ENCODE data around the gene MAST4. TPM values are rescaled to one million over a fixed set of nuclear protein-coding genes. Genes with fewer than 3 reads are reported as not detected.
"Not testable (repeated sequence)": the region's sequence is repeated elsewhere in the genome, so short reads cannot be mapped to it uniquely, and the experiment has no call there.

Gene MAST4
- polyA plus RNA-seq, 10 donors, result 10.5 to 15.3 (median 13.0) TPM

DNA sequence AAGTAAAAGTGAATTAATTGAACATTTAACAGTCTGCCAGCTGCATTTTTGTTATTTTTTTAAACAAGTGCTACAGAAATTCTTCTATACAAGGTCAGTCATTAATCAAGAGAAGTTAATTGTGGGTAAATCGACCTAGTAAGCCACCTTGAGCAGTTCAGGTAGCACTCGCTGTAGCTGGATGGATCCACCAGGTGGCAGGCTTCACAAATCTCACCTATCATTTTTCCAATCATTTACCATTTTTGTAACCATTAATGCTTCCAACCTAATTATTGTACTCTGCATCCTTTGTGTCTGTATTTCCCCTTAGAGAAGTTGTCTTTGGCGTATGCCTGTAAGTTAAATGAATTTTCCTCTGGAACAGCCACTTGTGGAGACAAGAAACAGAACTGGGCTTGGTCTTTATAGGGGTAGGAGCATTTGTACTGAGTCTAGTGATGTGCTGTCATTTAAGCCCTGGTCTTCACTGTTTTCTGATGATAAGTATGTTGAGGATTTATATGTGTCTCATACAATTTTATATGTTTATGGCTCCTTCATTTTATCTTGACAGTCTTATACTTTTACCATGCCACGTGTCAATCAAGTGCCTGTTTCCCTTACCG lies 560.9 kb downstream of the MAST4 start:
- peak in 2 of 3 donors; percentile 7 to 32 for DNase-seq

DNA sequence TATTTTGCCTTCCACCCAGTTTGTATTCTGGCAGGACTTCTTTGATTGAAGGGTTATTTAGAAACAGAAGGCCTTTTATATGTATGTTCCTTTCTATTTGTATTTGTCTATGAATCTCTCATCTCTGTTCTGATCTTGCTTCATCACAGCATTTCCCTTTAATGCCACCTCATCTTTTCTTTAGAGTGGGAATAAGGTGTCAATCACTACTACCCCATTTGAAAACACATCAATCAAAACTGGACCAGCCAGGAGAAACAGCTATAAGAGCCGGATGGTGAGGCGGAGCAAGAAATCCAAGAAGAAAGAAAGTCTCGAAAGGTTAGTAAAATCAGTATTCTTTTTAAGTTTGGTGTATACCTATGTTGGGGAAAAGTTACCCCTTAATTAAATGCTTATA lies 564.1 kb downstream of the MAST4 start:
- no peak for DNase-seq

DNA sequence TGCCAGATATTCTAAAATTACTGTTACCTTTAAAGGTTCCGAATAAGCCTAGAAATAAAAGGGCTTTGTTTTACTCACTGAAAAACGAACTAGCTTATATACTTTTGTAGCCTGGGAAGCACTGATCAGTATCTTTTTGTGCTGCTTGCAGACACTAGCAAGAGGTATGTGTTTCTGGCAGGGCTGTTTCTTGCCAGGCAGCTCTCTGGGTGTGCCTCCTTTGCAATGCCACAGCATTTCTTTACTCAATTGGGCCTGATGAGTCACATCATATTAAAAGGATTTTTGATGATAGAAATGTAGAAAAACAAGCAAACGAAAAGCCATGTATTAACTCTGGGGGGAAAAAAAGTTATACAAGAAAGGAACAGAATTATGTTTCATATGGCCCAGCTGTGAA lies 564.8 kb downstream of the MAST4 start:
- DNase-seq, result no peak

DNA sequence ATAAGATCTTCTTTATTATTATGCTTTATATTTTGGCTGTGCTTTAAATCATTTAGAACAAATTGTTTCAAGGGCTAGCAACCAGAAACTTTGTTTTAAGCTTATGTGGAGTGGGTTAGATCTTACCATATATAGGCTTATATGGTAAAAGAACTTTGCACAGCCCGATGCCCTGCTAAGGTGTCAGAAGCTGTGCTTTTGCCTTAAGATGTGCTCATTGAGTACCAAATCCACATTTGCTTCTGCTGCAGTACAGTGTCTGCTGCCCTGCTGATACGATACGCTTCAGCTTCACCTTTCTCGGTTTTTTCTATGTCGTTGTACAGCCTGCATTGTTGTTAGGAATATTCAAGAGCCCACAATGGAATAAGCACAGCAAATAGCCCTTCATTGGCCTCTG lies 565.6 kb downstream of the MAST4 start:
- DNase-seq, result no peak

DNA sequence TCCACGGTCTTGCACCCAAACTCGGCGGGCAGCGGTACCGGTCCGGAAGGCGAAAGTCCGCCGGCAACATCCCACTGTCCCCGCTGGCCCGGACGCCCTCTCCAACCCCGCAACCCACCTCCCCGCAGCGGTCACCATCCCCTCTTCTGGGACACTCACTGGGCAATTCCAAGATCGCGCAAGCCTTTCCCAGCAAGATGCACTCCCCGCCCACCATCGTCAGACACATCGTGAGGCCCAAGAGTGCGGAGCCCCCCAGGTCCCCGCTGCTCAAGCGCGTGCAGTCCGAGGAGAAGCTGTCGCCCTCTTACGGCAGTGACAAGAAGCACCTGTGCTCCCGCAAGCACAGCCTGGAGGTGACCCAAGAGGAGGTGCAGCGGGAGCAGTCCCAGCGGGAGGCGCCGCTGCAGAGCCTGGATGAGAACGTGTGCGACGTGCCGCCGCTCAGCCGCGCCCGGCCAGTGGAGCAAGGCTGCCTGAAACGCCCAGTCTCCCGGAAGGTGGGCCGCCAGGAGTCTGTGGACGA lies 567.1 kb downstream of the MAST4 start:
- DNase-seq, result no peak

DNA sequence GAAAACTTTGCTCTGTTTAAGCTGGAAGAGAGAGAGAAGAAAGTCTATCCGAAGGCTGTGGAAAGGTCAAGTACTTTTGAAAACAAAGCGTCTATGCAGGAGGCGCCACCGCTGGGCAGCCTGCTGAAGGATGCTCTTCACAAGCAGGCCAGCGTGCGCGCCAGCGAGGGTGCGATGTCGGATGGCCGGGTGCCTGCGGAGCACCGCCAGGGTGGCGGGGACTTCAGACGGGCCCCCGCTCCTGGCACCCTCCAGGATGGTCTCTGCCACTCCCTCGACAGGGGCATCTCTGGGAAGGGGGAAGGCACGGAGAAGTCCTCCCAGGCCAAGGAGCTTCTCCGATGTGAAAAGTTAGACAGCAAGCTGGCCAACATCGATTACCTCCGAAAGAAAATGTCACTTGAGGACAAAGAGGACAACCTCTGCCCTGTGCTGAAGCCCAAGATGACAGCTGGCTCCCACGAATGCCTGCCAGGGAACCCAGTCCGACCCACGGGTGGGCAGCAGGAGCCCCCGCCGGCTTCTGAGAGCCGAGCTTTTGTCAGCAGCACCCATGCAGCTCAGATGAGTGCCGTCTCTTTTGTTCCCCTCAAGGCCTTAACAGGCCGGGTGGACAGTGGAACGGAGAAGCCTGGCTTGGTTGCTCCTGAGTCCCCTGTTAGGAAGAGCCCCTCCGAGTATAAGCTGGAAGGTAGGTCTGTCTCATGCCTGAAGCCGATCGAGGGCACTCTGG lies 567.8 kb downstream of the MAST4 start:
- DNase-seq, result no peak

DNA sequence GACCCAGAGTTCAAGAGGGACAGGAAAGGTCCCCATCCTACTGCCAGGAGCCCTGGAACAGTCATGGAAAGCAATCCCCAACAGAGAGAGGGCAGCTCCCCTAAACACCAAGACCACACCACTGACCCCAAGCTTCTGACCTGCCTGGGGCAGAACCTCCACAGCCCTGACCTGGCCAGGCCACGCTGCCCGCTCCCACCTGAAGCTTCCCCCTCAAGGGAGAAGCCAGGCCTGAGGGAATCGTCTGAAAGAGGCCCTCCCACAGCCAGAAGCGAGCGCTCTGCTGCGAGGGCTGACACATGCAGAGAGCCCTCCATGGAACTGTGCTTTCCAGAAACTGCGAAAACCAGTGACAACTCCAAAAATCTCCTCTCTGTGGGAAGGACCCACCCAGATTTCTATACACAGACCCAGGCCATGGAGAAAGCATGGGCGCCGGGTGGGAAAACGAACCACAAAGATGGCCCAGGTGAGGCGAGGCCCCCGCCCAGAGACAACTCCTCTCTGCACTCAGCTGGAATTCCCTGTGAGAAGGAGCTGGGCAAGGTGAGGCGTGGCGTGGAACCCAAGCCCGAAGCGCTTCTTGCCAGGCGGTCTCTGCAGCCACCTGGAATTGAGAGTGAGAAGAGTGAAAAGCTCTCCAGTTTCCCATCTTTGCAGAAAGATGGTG lies 568.8 kb downstream of the MAST4 start:
- DNase-seq, result no peak

DNA sequence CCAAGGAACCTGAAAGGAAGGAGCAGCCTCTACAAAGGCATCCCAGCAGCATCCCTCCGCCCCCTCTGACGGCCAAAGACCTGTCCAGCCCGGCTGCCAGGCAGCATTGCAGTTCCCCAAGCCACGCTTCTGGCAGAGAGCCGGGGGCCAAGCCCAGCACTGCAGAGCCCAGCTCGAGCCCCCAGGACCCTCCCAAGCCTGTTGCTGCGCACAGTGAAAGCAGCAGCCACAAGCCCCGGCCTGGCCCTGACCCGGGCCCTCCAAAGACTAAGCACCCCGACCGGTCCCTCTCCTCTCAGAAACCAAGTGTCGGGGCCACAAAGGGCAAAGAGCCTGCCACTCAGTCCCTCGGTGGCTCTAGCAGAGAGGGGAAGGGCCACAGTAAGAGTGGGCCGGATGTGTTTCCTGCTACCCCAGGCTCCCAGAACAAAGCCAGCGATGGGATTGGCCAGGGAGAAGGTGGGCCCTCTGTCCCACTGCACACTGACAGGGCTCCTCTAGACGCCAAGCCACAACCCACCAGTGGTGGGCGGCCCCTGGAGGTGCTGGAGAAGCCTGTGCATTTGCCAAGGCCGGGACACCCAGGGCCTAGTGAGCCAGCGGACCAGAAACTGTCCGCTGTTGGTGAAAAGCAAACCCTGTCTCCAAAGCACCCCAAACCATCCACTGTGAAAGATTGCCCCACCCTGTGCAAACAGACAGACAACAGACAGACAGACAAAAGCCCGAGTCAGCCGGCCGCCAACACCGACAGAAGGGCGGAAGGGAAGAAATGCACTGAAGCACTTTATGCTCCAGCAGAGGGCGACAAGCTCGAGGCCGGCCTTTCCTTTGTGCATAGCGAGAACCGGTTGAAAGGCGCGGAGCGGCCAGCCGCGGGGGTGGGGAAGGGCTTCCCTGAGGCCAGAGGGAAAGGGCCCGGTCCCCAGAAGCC lies 569.6 kb downstream of the MAST4 start:
- DNase-seq, result peak; percentile 71 to 94 (median 85)

DNA sequence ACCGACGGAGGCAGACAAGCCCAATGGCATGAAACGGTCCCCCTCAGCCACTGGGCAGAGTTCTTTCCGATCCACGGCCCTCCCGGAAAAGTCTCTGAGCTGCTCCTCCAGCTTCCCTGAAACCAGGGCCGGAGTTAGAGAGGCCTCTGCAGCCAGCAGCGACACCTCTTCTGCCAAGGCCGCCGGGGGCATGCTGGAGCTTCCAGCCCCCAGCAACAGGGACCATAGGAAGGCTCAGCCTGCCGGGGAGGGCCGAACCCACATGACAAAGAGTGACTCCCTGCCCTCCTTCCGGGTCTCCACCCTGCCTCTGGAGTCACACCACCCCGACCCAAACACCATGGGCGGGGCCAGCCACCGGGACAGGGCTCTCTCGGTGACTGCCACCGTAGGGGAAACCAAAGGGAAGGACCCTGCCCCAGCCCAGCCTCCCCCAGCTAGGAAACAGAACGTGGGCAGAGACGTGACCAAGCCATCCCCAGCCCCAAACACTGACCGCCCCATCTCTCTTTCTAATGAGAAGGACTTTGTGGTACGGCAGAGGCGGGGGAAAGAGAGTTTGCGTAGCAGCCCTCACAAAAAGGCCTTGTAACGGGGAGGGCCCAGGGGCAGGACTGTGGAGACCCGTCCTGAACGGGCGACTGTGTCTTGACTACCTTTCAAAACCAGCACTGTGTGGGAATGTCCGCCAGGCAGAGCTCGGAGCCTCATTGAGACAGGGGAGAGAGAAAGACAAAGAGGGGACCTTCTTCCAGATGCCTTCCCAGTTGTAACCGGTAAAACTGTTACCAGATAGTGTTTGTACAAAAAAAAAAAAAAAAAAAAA lies 570.5 kb downstream of the MAST4 start:
- DNase-seq, result no peak

DNA sequence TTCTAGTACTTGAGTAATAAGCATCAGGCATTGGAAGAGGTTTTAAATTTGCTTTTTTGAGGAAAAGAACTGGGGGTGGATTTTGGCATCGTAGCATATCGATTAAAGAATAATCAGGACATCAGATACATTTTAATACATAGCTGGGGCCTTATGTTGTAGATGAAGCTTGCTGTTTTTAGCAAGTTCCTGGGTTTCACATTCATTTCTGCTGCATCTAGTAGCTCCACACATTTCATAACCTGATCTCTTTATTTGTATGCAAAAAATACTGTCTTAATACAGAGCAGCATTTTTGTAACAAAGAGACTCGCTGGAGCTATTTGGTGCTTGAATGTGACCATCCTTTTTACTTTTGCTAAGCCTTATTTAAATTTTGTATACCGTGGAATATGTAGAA lies 571.9 kb downstream of the MAST4 start:
- no peak for DNase-seq

DNA sequence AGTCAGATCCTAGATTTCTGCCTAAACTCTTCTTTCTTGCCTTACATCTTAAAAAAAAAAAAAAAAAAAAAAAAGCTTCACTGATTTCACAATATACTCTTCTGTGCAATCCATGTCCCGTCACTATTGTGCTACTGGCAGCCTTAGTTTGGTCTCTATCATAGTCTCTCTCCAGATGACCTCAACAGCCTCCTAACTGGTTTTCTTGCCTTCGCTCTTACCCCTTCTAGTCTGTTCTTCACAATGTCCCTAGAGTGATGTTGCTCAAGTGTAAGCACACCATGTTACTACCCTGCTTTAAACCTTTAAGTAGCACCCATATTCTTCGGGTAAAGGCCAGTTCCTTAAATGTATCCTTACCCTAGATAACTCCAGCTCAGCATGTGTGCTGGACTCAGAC lies 574.6 kb downstream of the MAST4 start:
- no peak for DNase-seq

DNA sequence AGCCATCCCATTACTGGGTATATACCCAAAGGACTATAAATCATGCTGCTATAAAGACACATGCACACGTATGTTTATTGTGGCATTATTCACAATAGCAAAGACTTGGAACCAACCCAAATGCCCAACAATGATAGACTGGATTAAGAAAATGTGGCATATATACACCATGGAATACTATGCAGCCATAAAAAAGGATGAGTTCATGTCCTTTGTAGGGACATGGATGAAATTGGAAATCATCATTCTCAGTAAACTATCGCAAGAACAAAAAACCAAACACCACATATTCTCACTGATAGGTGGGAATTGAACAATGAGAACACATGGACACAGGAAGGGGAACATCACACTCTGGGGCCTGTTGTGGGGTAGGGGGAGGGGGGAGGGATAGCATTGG lies 577.2 kb downstream of the MAST4 start:
- DNase-seq, result not testable (repeated sequence)

DNA sequence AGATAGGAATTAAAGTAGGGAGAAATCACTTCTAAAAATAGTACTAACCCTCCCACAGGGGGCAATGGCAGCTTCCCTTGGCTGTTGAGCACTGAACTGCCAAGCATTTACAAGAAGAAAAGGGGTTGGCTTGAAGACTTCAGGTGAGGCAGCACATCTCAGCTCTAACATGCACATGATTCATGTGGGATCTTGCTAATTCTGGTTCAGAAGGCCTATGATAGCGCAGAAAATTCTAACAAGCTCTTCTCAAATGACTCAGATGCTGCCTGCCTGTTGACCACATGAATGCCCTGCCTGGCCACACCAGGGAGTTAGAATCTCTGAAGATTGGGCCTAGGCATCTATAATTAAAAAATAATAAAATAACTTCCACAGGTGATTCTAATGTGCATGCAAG lies 577.8 kb downstream of the MAST4 start:
- DNase-seq, result no peak

DNA sequence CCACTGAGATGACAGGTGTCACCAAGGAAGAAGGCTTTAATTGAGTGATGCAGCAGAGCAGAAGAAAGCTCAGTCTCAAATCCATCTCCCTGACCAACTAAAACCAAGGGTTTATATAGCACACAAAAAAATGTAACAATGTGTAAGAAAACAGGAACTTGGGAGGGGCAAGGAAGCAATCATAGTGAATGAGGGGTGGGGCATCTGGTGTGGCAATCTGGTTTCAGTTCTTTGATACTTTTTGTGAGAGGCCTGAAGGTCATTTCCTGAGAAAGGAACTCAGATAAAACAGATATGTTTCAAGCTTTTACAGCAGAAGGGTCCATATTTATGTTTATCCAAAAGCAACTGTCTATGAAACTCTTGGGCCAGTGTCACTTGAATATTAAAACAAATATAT lies 580.7 kb downstream of the MAST4 start:
- DNase-seq, result no peak

DNA sequence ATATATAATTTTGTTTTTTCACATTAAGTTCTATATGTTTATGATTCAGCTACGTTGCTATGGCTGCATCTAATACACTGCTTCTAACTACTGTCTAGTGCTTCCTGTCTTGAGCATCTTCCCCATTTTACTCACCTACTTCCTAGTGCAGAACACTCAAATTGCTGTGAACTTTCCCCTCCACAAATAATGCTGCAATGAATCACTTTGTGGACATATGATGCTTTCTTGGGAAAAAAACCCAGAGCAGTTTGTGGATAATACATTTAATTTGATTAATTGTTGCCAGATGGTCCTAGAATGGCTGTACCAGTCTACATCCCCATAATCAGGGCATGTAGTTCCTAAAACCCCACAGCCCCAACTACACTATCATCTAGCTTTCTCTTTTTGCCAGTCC lies 581.9 kb downstream of the MAST4 start:
- DNase-seq, result no peak

DNA sequence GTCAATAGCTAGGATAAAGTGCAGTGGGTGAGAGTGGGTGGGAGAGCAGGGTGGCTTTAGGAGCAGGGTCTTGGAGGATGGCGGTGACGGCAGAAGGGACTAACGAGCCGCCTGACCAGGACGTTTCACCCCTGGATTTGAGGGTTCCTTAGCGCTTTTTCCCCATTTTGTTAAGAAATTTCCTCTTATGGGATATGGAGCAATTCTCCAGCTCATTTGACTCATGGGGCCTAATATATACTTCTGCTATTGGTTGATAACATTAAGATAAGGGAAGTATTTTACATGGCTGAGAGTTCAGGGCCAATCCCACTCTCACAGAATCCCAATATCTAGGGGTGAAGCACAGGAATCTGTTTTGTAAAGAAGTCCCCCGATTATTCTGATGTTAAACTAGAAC lies 582.8 kb downstream of the MAST4 start:
- DNase-seq, result no peak

DNA sequence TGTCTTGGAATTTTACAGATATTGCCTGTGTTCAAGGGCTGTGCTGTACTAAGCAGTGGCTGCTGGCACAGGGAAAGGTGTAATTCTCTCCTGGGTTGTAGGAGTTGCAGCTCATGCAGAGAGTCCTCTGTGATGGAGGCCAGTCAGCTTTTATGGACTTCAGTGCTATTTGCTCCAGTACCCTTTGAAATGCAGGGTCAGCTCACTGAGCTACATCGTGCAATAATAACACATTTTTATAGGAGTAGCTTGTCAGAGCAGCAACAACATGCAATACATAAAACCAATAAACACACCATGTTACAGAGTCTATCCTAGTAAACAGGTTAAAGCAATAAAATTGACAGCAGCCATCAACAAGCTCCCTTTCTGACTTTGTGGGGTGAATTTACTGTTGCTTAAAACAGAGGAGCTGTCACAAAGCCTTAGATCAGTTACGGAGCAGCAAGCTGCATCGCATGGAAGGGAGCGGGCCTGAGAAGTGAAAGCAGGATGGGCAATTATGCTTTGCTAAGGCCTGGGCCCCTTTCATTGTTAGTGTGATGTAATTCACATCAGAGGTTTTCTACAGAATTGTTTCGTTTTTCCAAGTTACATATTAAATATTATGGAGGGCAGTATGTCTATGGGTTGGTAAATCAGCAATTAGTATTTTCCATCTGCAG lies 583.6 kb downstream of the MAST4 start:
- no peak for DNase-seq

DNA sequence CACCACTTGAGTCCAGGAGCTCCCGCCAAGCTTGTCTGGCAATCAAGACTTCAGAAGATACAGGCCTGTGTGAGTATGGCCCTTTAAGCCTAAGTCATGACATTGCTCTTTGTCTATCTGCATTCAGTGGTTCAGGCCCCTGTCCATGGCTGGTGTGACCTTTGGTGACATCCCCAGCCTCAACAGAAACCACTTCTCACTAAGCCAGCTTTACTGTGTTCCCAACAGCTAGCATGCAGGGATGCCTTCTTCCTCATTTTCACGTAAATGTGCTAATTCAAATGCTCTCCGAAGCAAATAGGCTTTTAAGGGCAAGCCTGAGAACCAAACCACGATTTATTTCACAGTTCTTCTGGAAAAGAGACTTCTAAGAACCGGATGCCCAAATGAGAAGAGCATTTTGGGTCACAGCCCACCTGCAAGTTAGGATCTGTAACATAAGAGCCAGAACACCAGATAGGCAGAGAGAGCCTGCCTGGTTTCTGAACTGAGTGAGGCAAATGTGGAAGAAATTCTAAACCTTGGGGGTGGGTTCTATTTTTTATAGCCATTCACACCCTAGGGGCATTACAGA lies 585.5 kb downstream of the MAST4 start:
- peak in 1 of 3 donors; percentile 42 for DNase-seq

DNA sequence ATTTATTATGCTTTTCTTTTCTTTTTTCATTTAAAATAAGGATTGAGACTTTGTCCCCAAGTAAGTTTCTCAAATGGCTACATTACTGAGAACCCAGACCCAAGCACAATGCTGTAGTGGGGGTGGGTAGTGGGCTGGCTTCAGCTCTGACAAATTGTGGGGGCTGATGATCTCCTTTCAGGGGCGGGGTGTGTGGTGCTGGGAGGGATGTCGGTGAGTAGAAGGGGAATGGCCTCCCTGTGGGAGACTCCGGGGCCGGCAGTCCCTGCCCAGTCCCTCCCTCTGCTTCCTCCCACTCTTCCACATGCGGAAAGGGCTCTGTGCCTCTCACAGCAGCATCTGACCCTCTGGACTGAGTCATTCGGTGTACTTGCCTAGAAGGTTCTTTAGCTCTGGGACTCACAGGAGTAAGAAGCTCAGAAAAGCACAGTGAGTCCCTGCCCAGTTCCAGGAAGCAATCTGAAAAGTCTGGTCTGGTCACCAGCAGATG lies 586.2 kb downstream of the MAST4 start:
- DNase-seq, result peak in 2 of 3 donors; percentile 29 to 70

DNA sequence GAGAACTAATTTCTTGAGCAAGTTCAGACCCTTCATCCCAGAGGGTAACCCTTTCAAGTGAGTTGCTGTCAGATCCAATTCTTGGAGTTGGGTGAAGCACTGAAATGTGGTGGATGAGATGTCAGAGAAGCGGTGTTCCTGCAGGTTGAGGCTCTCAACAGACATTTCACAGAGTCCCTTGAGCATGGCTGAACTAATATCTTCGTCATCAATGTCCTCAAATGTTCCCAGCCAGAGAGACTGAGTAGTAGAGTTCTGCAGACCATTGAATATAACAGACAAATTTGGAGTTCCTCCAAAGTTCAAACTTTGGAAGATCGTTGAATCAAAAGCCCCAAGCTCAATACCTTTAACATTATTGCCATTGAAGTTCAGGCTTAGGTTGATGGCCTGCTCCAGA lies 587.7 kb downstream of the MAST4 start:
- DNase-seq, result no peak

Data from muscle of back (tissue), 11 donors.